ENCODE data around the gene RPL13.

GRCh38 chr16:89540557-89540956, 19.9 kb upstream of the RPL13 start:
- TF ChIP-seq POLR2A (IDR thresholded peaks at IDR 0.05) (no peak), CTCF (IDR thresholded peaks at IDR 0.05) (no peak)

All from Peyer's patch (tissue), 4 donors.